IPS-20b (cell line): Measurements from ENCODE around the gene EMILIN3.
"Not testable (repeated sequence)": the region's sequence is repeated elsewhere in the genome, so short reads cannot be mapped to it uniquely, and the experiment has no call there.

Experiments used
- H3K27ac ChIP-seq: one replicate; pipeline ENCODE4 v1.5.1; 2013; ENCODE audit warnings: low read length
- H3K27me3 ChIP-seq: 2 replicates; pipeline ENCODE4 v1.6.1; 2013; ENCODE audit warnings: mild to moderate bottlenecking, low read length, inconsistent platforms; ENCODE audit not compliant: insufficient read depth
- H3K36me3 ChIP-seq: 2 replicates; pipeline ENCODE4 v1.6.1; 2013; ENCODE audit warnings: low read depth, mild to moderate bottlenecking, inconsistent platforms, low read length, moderate library complexity; ENCODE audit not compliant: insufficient read depth
- H3K4me1 ChIP-seq: 2 replicates; pipeline ENCODE4 v1.6.1; 2013; ENCODE audit warnings: mild to moderate bottlenecking, control low read depth, inconsistent platforms, low read length, moderate library complexity; ENCODE audit not compliant: insufficient read depth
- H3K4me3 ChIP-seq: 2 replicates; pipeline ENCODE4 v1.5.1; 2013; ENCODE audit warnings: mild to moderate bottlenecking, low read length, inconsistent platforms
- H3K9ac ChIP-seq: 2 replicates; pipeline ENCODE4 v1.6.1; 2013; ENCODE audit warnings: low read depth, mild to moderate bottlenecking, inconsistent platforms, low read length, moderate library complexity
- H3K9me3 ChIP-seq: 2 replicates; pipeline ENCODE4 v1.6.1; 2013; ENCODE audit warnings: mild to moderate bottlenecking, low read depth, low read length, inconsistent platforms; ENCODE audit not compliant: insufficient read depth

EMILIN3 gene

GRCh38 chr20:41320441-41320840, 46.2 kb downstream of the EMILIN3 start:
- no peak overlapping the region for H3K9ac ChIP-seq
- no peak overlapping the region for H3K27ac ChIP-seq
- no peaks in the 10 kb centered on the region for H3K9me3 ChIP-seq
- H3K4me1 ChIP-seq = peaks cover 3% of the 10 kb centered on the region; the same call in 1 of the 2 replicates
- no peak overlapping the region for H3K4me3 ChIP-seq
- H3K36me3 ChIP-seq = no peaks in the 10 kb centered on the region
- H3K27me3 ChIP-seq = peaks cover 25% of the 10 kb centered on the region

DNA sequence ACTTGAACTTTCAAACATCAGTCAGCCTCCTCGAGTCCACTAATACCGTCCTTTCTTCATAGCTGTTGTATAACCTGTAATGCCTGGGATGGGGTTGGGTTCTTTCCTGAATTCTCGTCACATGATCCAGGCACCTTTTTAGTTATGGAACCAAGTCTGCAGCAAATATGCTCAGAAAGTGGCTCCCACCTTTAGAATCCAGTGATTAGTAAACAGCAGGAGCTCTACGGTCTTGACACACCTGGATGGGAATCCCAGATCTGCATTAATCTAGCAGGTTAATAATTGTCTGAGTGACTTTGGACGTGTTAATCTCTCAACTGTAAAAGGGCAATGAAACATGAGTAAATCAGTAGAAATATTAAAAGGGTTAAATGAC, 48.4 kb downstream of the EMILIN3 start:
- Histone ChIP-seq H3K36me3 (no peaks in the 10 kb centered on the region), H3K27me3 (peaks cover 25% of the 10 kb centered on the region), H3K4me3 (peak overlapping the region; percentile 78; the same call in 1 of the 2 replicates), H3K27ac (no peak overlapping the region), H3K9ac (peak overlapping the region; percentile 79; the same call in 1 of the 2 replicates), H3K9me3 (no peaks in the 10 kb centered on the region), H3K4me1 (peaks cover 3% of the 10 kb centered on the region; the same call in 1 of the 2 replicates)

GRCh38 chr20:41317546-41318270, 48.9 kb downstream of the EMILIN3 start, which contains the start of gene ZHX3:
TSS of gene ZHX3 (minus strand) at chr20:41317731. CDS start at chr20:41204916, 112,815 bp downstream.
- Histone ChIP-seq H3K4me3 (peak within 1 kb of the TSS; percentile 78), H3K9ac (peak within 1 kb of the TSS; percentile 79; the same call in 1 of the 2 replicates), H3K27ac (no peak within 1 kb of the TSS), H3K4me1 (peaks cover 3% of the 10 kb centered on the region; the same call in 1 of the 2 replicates), H3K27me3 (peaks cover 25% of the 10 kb centered on the region), H3K9me3 (no peaks in the 10 kb centered on the region), H3K36me3 (no peaks in the 10 kb centered on the region)

- H3K27ac ChIP-seq = no peak overlapping the region
- H3K4me1 ChIP-seq = peaks cover 3% of the 10 kb centered on the region; the same call in 1 of the 2 replicates
- no peaks in the 10 kb centered on the region for H3K36me3 ChIP-seq
- no peaks in the 10 kb centered on the region for H3K9me3 ChIP-seq
- H3K27me3 ChIP-seq = peaks cover 25% of the 10 kb centered on the region
- peak overlapping the region; percentile 72 for H3K4me3 ChIP-seq
- H3K9ac ChIP-seq = peak overlapping the region; percentile 25; the same call in 1 of the 2 replicates
These were observed 49.7 kb downstream of the EMILIN3 start for GRCh38 chr20:41316602-41317545.

DNA sequence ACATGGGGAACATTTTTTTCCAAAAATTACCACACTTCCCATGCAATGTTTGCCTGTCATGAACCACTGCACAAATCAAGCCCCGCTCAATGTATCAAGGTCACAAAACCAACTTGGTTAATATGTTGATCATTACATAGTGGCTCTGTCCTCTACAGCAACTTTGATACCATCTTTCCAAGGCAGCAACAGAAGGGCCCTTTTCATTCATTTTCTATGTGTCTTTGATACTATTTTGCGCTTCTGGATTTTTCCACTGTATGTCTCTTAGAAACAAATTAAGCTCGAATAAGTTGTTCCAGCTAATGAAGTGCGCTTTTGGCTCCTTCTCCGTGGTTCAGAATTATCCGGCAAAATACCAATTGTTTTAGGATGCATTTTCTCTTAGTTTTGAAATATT, 50.6 kb downstream of the EMILIN3 start:
- Histone ChIP-seq H3K27me3 (peaks cover 25% of the 10 kb centered on the region), H3K9me3 (no peaks in the 10 kb centered on the region), H3K4me3 (no peak overlapping the region), H3K4me1 (peaks cover 3% of the 10 kb centered on the region; the same call in 1 of the 2 replicates), H3K9ac (no peak overlapping the region), H3K36me3 (no peaks in the 10 kb centered on the region), H3K27ac (no peak overlapping the region)

DNA sequence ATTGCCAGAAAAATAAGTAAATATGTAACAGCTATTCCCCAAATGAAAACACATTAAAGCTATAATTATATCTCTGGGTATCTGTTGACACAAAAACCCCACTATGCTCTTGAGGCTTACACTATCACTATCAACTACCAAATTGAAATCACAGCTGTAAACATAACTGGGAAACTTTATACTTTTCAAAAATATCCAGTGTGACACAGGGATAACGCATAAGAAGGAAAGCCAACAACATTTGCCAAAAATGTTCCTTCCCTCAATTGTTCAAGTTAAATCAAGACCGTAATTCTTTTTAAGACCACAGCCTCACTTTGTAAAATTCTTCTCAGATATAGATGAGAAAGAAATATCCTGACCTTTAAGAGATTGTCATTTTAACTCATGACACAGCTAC, 52.2 kb downstream of the EMILIN3 start:
- no peak overlapping the region for H3K27ac ChIP-seq

GRCh38 chr20:41312009-41312408, 54.6 kb downstream of the EMILIN3 start:
- H3K27ac ChIP-seq, H3K4me3 ChIP-seq, H3K27me3 ChIP-seq, H3K9me3 ChIP-seq, H3K9ac ChIP-seq, H3K36me3 ChIP-seq: not testable (repeated sequence)
- H3K4me1 ChIP-seq = peaks cover 20% of the 10 kb centered on the region

More for the DNA sequence above, 52.2 kb downstream of the EMILIN3 start:
- H3K4me3 ChIP-seq = no peak overlapping the region
- H3K9me3 ChIP-seq = no peaks in the 10 kb centered on the region
- H3K9ac ChIP-seq = no peak overlapping the region
- H3K36me3 ChIP-seq = no peaks in the 10 kb centered on the region
- H3K27me3 ChIP-seq = peaks cover 22% of the 10 kb centered on the region
- peaks cover 3% of the 10 kb centered on the region; the same call in 1 of the 2 replicates for H3K4me1 ChIP-seq
